Putamen (tissue), 1 donor: ENCODE results near the gene ADAMTS17.

Experiments used
- DNase-seq: peaks from one replicate; pipeline ENCODE4 v3.0.0-alpha.2; 2016; ENCODE audit warnings: low spot score

Gene ADAMTS17

DNA sequence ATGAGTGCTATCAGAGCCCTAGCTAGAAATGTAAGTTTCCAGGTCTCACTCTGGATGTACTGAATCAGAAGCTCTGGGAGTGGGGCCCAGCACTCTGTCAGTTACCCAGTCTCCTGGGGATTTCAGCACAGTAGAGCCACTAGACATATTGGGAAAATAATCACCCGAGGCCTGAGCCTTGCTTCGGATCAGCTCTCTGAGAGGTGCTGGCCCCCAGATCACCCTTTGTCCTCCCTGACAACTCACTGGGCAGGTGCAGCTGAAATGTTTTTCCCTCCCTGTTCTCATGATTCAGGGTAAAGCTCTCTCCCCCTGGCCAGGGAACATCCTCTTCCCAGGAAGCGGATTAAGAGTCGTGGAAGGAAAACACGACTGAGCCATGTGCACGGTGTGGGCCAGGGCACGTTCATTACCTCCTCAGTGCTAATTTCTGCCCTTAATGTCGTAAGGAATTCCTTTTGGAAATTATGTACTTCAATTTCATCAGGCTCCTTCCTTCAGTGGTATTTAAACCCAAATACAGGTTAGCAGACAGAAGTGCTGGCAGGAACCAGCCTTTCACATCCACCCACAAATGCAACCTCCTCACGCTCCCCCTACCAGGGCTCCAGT, 311.8 kb downstream of the ADAMTS17 start:
- DNase-seq = no peak

DNA sequence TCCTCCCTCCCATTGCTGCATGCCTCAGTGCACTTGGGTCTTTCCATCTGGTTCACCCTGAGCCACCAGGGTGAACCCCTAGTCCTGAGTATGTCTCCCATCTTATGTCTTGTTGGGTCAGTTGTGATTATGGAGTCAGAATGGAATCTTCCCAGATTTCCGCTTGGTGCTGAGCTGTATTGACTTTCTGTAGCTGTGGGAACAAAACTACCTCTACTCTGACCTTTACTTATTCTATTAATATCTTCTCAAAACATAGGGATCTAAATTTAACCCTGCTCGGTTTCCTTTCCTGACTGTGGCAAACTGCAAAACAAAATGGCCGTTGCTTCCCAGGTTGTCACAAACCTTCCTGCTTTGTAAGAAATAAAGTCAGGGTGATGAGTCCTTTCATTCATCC, 312.7 kb downstream of the ADAMTS17 start:
- no peak for DNase-seq

DNA sequence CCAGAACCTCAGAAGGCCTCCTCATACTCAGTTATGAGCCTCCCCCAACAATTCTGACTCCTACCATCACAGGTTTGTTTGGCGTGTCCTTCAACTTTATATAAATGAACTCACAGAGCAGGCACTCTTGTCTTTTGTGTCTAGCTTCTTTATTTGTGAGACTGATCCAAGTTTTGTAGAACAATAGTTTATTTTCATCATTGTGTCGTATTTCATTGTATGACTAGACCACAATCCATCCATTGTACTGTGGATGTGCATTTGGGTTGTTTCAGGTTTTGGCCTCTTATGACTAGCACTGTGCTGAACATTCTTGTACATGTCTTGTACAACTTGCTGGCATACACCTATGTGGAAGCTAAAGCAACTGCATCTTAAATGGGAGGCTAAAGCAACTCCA, 315.7 kb downstream of the ADAMTS17 start:
- peak; percentile 24 for DNase-seq

DNA sequence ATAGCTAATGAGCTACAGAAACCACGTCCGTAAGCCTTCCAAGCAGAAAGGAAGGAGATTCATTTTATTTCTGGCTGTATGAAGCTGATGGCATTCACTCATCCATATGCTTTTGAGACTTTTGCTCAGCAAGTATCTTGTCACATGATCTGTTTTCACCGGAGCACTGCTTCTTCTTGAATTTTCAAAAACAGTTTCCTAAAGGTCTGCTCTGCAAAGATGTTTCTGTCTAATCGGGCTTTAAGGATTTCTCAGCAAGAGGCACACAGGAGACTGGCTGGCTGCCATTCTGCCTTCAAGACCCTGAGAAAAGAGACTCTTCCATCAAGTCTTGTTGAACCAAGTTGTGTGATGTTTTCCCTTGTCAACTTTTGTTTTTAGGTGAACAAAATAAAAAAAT, 319.0 kb downstream of the ADAMTS17 start:
- DNase-seq = no peak

DNA sequence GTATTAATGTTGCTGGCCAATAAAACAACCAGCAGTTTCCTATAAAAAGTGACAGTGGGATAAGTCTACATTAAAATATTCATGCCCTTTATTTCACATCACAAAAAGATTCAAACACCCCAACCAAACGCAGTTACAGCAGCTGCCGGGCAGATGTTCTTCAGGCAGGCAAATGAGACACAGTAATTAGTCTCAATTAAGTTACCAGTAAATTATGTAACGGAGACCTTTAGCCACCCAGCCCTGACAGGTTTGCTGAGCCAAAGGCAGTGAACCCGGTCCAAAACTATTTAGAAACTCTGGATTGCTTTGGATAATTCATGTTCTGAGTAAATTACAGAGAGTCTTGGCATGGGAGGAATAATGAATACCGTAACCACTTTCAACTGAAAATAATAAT, 319.4 kb downstream of the ADAMTS17 start:
- no peak for DNase-seq

DNA sequence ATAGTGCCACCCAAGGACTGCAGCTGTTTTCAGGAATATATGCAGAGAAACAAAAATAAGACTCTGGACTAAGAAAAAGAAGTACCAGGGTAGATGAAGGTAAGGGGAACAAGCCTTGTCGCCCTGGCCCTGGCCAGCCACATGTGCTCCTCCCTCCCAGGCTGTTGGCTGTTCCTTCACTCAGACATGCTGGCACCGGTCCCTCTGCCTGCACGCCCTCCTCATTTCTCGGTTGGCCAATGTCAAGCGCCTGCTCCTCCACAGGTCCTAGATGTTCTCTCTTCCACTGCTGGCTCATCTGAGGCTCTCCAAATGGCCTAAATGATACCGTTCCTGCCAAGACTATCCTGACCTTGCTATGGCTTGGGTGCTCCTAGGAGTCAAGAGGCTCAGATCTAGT, 320.1 kb downstream of the ADAMTS17 start:
- no peak for DNase-seq

DNA sequence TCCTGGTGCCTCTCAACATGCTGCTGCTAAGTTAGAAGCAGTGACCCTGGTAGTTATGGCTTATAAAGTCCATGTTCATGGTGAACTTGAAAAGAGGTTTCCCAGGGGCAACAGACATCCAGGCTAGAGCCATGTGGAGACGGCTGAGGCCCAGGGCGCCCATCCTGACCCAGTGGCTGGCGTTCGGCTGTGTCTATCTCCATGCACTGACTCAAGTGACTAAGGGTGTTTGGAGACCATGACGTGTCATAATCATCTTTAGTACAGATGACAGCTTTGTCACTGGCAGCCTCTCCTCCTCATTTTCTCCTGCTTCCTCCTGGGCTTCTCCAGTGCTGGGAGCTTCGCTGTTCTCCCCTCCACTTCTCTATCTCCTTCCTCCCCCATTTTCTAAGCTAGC, 321.2 kb downstream of the ADAMTS17 start:
- no peak for DNase-seq

DNA sequence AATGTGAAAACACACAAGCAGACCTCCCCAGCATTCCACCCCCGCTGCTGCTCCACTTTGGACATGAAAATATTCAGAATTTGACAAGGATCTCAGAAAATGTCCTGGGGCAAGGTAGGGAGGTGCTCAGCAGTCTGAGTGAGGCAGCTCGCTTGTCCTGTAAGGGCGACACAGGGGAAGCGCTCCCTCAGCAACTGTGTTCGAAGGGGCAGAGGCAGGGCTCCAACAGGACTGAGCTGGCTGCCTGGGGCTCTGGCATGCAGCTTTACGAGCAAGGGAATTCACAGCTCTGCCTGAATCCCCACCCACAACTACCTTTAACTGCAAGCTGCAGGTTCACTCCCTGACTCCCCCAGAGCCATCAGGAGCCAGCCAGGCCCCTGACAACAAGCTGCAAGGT, 321.6 kb downstream of the ADAMTS17 start:
- DNase-seq = no peak

DNA sequence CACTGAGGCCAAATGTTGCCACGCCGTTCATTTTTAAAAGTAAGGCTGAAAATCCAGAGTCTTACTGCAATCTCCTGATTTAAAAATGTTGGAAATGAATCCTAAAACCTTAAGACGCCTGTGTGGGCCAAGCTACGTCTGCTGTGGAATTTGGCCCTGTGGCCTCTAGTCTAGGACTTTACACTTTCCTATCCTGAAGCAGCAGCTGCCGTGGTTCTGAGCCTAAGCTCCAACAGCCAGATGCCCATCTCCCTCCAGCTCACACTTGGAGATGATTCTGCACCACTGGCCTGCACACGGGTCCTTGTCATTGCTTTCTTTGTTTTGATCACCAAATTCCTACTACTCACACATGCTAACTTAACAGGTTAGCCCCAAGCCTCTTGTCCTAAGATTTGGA, 322.2 kb downstream of the ADAMTS17 start:
- no peak for DNase-seq

DNA sequence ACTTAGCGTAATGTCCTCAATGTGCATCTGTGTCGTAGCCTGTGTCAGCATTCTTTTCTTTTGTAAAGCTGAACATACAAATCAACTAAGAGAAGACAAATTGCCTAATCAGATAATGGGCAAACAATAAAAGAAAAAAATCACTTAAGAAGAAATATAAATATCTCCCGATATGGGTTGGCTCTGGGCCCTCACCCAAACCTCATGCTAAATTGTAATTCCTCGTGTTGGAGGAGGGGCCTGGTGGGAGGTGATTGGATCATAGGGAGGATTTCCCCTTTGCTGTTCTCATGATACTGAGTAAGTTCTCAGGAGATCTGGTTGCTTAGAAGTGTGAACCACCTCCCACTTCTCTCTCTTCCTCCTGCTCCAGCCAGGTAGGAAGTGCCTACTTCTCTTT, 323.6 kb downstream of the ADAMTS17 start:
- no peak for DNase-seq

DNA sequence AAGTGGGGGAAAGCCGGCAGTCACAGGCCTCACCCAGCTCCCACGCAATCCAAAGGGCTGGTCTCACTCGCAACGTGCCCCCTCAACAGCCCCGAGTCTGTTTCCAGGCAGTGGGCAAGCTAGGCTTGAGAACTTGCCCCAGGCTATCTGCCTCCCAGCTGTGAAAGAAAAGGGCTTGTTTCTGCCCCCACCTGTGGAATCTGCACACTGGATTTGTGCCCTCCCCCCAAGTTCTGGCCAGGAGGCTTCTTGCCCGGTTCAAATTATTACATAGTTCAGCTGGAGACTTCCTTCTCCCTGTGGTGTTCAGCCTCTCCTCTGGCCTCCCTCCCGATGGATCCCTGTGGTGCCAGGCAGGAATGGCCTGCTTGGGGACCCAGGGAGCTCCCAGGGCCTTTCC, 324.6 kb downstream of the ADAMTS17 start:
- no peak for DNase-seq

DNA sequence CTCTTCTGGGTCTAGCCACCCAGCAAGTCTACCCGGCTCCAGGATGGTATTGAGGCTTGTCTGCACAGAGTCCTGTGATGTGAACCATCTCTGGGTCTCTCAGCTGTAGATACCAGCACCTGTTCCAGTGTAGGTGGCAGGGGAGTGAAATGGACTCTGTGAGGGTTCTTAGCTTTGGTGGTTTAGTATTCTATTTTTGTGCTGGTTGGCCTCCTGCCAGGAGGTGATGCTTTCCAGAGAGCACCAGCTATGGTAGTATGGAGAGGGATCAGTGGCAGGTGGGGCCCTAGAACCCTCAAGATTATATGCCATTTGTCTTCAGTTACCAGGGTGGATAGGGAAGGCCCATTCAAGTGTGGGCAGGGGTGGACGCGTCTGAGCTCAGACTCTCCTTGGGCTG, 325.1 kb downstream of the ADAMTS17 start:
- DNase-seq = no peak

DNA sequence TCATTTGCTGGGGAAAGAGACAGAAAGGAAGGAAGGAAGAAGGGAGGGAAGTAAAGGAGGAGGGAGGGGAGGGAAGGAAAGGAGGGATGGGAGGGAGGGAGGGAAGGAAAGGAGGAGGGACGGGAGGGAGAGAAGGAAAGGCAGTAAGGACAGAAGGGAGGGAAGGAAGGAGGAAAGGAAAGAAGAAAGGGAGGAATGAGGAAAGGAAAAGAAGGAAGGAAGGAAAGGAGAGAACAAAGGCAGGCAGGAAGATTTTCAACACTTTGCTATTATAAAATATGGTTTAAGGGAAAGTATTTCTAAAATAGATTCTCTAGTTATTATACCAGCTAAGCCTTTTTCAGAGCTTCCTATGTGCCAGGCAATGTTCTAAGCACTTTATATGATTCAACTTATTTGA, 330.5 kb downstream of the ADAMTS17 start:
- no peak for DNase-seq

DNA sequence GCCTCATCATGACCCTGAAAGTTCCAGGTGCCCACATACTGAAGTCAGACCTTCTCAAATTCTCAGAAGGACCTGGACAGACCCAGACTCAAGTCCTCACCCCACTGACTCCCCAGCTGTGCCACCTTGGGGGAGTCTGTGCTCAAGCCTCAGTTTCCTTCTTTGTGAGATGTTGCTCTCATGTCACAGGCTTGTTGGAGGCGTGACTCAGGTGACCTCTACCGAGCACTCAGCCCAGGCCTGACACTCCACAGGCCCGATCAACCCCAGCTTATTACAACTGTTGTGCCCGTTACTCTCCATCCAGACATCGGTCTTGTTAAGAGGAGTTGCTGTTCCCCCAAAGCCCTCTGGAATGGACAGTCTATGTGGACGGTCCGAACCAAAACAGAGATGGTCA, 332.4 kb downstream of the ADAMTS17 start:
- no peak for DNase-seq

DNA sequence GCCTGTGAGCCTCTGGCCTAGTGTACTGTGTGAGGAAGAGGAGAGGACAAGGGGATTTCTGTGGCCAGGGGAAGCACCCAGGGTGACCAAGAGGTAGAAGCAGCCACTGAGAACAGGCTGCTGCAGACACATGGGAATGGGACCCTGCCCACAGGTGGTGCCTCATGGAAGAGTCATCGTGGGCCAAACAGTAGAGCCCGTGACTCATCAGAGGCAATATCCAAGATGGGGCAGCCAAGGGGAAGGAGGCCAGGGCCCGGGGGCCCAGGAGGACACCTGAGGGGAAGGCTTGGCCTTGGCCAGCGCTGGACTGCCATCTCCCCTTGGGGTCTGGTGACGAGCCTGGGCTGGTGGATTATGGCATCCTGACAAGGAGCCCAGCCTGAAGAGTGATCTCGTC, 333.5 kb downstream of the ADAMTS17 start:
- no peak for DNase-seq

DNA sequence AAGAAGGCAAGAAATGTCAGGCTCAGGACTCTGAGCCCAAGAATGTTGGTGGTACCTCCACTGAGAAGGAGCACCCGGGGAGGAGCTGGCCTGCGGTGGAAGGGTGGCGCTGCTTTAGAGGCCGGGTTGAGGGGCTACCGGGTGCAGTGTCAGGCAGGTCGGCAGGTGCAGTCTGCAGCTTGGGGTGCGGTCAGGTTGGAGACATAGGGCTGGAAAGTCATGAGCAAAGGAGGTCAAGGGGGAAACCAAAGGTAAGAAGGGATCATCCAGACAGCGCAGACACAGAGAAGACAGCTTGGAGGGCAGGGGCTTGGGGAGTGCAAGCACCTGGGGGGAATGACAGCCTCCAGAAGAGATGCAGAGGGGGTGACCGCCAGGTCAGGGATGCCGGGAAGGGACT, 334.2 kb downstream of the ADAMTS17 start:
- no peak for DNase-seq

DNA sequence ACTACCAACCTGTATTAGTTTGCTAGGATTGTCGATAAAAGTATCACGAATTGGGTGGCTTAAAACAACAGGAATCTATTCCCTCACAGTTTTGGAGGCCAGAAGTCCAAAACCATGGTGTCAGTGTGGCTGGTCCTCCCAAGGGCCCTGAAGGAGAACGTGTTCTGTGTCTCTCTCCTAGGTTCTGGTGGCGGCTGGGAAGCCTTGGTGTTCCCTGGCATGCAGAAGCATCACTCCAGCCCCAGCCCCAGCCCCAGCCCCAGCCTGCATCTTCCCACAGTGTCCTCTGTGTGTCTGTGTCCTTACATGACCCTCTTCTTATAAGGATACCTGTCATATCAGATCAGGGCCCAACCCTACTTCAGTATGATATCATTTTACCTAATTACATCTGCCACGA, 336.1 kb downstream of the ADAMTS17 start:
- no peak for DNase-seq

DNA sequence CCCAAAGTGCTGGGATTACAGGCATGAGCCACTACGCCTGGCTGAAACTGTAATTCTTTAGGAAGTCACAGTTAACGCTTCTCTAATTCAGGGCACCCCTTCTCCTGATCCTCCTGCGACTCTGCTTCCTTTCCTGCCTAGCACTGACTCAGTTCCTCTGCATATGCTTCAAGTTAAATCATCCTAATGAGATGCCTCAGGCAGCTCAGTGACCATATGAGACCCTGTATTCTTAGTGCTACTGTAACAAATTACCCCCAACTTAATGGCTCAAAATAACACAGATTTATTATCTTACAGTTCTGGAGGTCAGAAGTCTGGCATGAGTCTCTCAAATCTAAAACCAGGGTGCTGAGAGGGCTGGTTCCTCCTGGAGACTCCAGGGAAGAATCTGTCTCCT, 336.8 kb downstream of the ADAMTS17 start:
- DNase-seq = no peak

DNA sequence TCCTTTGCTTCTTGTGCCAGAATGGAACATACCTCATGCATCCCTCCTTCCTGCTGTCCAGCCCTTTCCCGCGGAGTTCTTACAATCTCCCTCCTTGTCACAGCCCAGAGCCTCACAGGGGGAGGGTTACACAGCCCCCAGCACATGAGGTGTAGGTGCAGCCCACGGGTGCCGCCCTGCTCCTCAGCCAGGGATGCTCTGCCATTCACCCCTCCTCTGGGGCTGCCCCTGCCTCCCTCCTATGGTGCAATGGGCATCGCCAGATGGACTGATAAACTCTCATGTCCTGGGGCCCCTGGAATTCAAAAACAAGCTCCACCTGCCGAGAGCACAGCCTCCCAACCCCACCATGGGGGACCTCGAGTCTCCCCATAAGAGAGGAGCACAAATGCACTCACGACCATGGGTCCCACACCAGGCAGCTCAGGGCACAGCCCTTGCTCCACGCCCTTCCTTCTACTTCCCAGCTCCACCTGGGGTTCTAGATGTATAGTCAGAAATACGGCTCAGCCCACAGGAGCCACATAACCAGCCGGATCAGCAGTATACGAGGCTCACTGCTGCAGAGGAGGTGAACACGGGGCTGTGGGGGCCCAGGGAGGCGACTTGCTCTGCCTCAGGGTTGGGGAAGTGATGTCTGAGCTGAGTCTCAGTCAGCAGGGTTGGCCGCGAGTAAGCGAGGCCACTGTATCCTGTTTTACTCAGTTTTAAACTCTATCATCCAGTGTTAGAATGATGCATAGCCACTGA, 338.8 kb downstream of the ADAMTS17 start:
- DNase-seq = no peak

DNA sequence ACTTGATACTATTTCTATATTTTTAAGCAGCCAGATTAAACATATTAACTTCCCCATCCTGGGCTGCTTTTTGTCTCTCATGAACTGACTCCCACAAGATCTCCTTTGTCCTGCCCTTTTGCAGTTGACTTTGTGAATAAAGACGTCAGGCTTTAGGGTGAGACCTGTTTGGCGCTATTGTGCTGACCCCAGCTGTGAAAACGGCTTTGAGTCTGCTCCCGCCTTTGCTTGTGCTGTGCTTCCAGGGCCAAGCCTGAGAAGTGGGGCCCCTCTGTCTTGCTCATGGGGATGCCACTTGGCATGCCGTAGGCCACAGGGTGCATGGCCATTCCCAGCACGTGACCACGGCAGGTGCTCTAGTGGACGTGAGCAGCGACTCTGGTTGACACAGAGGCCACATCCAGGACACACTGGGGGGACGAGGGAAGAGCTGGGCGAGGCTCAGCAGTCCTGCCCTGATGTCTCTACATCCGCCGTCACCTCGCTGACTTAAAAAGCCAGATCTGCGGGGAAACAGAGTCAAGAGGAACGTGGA, 339.6 kb downstream of the ADAMTS17 start:
- no peak for DNase-seq

DNA sequence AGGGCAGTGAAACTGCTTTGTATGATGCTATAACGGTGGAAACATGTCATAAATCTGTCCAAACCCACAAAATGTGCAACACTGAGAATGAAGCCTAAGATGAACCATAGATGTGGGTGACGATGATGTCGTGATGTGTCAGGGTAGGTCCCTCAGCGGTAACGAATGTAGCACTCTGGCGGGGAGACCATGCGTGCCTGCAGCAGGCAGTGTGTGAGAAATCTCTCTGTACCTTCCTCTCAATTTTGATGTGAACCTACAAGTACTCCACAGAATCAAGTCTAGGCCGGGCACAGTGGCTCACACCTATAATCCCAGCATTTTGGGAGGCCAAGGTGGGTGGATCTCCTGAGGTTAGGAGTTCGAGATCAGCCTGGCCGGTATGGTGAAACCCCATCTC, 340.4 kb downstream of the ADAMTS17 start:
- no peak for DNase-seq

DNA sequence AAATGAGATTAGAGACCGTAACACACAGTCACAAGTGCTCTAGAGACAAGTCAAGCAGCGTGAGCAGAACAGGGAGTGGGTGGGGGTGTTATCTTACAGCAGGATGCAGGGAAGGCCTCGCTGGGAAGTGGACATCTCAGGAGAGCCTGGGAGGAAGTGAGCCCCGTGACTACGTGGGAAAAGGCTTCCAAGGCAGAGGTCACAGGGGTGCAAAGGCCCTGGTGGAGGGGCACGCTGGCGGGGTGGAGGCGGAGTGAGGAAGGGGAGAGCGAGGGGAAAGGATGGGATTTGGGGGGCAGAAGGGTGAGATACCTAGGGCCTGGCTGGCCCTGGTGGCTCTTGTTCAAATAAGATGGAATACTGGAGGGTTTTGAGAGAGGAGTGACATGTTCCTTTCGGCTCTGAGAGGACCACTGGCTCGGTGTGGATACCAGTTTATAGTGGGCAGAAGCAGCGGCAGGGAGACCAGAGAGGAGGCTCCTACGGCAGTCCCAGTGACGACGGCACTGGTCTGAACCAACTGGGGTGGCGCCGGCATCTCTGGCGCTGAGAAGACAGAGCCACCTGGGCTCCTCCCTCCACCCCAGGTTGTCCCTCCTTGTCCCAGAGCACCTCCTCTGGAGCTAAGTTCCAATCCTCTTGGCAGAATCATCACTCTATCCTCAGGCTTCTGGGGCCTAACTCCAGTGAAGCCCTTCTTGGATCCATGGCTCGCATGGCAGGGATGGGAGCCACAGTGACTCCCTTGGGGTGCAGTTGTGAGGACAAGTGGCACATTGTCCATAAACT, 342.3 kb downstream of the ADAMTS17 start:
- no peak for DNase-seq

DNA sequence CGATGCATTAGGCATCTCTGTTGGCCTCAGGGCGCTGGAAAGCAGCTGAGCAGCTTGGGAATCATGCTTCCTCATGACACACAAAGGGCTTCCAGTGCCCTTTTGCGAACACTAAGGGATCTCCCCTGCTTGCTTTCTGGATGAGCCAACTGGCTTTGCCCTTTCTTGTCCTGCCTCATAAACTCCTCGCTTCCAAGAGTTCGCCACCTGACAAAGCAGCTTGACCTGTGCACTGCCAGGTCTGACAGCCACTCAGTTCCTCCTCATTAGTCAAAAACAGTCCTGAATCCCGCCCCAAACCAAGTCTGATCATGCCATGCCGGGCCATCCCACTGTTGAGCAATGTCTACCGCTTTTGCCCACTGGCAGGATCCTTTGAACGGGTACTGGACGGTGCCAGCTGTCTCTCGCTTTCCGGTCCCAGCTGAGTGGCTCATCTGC, 343.1 kb downstream of the ADAMTS17 start:
- DNase-seq = no peak
